SK-N-SH treated with all-trans-retinoic acid at 6 μM for 48 hours (cell line): ENCODE measurements around the gene RCOR1.

Experiments
- CSDC2 ChIP-seq: fragments of 250-450 bp; sonication (Bioruptor Pico); IDR thresholded peaks from 2 replicates; pipeline ENCODE4 v1.5.0; 2020; ENCODE audit warnings: mild to moderate bottlenecking, moderate library complexity
- CSRNP3 ChIP-seq: fragments of 250-450 bp; sonication (Bioruptor Pico); IDR thresholded peaks from 2 replicates; pipeline ENCODE4 v1.5.1; 2021; ENCODE audit warnings: mild to moderate bottlenecking, moderate library complexity
- PATZ1 ChIP-seq: fragments of 250-450 bp; sonication (Bioruptor Pico); IDR thresholded peaks from 2 replicates; pipeline ENCODE4 v1.8.0; 2020; ENCODE audit warnings: mild to moderate bottlenecking, moderate library complexity, borderline replicate concordance
- RARB ChIP-seq: fragments of 250-450 bp; sonication (Bioruptor Pico); IDR thresholded peaks from 2 replicates; pipeline ENCODE4 v1.8.0; 2021; ENCODE audit warnings: mild to moderate bottlenecking, moderate library complexity

GRCh38 chr14:102729825-102730224 lies 137.4 kb downstream of the RCOR1 start:
- no peak for TF ChIP-seq PATZ1
- no peak for TF ChIP-seq RARB (CRISPR knock-in tag)
- no peak for TF ChIP-seq CSDC2 (CRISPR knock-in tag)
- TF ChIP-seq CSRNP3 (CRISPR knock-in tag) = no peak
